GM12892 (cell line): Measurements from ENCODE around the gene DPP6.

ENCODE experiments used
- POLR2A ChIP-seq: IDR thresholded peaks from 2 replicates; pipeline ENCODE4 v1.6.1; 2011; ENCODE audit warnings: low read depth, low read length, control low read depth
- POLR2AphosphoS5 ChIP-seq: IDR thresholded peaks from 2 replicates; pipeline ENCODE4 v1.6.1; 2011; ENCODE audit warnings: low read depth, low read length, control low read depth
- TAF1 ChIP-seq: IDR thresholded peaks from 2 replicates; pipeline ENCODE4 v1.6.1; 2011; ENCODE audit warnings: low read depth, mild to moderate bottlenecking, control low read depth, low read length, borderline replicate concordance

DNA sequence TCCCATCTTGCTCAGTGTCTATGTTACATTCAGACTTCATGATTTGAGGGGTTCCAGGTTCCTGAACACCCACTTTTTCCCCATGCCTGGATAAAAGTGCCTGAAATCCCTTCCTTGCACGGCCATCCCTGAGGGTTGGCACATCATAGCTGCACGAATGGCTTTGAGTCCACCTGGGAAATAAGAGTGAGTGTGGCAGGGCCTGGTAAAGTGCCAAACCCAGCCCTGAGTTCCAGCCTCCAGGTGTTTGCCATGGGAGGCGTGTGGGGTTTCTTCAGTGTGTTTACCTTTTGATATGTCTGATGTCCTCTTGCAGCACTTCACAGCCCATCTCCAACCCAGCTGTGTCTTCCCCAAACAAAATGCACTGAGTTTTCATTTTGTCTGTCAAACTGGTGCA lies 805.0 kb downstream of the DPP6 start:
- TF ChIP-seq TAF1 (no peak), POLR2A (no peak), POLR2AphosphoS5 (no peak)
